Measurements from ENCODE around the gene GAP43.
A peak's percentile ranks its signal among the peaks of the same experiment; 100 is the strongest.

GAP43 gene

DNA sequence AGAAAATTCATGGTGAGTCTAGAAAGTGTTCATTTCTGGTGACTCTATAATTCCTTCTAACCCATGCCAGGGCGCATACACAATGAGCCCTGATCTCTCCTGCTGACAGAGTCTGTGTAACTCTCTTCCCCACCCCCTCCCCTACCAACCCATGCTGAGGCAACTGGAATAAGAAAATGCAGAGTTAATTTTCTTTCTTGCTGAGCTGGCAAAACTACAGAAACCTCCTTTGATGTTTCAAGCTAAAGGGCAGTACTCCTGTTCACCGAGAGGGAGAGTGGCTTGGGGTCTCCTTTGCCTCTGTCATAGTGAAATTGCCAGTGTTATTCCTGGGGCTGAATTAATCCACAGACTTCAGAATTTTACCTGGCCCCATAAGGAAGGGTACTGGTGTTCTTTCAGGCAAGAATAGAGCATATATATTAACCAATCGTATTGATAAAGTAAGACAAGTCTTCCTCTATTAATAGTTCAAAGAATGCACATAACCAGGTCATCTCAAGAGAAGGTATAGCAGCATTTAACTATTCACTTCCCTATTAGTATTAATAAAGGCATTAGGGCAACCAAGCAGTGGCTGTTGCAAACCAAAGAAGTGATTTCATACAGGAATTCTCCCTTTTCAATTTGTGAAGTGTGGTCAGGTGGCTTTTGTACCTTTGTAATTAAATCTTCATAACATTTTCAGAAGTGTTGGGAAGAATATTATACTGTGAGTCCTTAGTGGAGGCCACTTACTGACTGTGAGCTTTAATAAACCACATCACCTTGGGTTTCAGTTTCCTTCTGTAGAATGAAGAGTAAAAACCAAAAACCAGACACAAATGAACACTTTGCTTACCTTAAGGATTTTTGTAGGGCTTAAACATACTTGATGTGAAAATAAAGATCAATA, 4.1 kb downstream of the GAP43 start:
- no peak for DNase-seq (ENCODE audit: low spot score)
- no peak for FAIRE-seq

GRCh38 chr3:115628075-115628412, 4.7 kb downstream of the GAP43 start:
- FAIRE-seq, result no peak

DNA sequence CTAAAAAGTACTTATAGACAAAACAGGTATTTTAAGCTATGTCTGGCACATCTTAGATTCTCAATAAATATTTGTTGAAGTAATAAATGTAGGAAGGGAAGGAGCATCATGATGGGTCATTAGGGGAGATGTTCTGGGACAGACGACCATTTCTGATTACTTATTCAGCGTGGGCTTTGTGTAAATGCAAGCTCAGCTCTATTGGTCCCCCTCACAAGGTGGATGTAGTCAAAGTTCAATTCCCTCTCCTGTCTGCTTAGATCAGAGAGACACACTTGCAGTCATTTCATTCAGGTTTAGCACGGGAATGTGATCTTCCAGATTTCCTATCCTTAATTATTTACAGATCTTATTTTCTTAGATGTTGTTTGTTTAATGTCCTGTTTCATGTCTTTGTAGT, 7.5 kb downstream of the GAP43 start:
- DNase-seq (ENCODE audit: low spot score), result no peak
- FAIRE-seq, result no peak

More at GRCh38 chr3:115628075-115628412, 4.7 kb downstream of the GAP43 start:
- no peak for DNase-seq (ENCODE audit: low spot score)

GRCh38 chr3:115632026-115632425, 8.7 kb downstream of the GAP43 start:
- no peak for FAIRE-seq
- DNase-seq (ENCODE audit: low spot score), result no peak

DNA sequence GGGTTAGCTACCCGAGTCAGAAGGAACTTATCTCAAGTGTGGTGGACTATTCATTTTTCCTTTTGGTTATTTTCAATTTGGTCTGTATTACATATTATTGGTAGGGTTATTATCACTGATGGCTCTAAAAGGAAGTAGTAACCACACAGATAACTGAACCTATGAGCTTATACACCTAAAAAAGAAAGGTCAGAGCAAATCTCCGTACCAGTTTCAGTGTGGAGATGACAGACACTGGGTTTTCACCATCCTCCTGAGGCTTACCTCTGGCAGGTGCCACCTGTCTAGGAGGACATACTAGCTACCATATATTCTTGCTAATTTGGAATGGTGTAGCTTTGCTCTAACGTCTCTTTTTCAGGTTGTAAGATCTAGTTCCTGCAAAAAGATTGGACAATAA, 10.2 kb downstream of the GAP43 start:
- no peak for FAIRE-seq

GRCh38 chr3:115634052-115634451, 10.7 kb downstream of the GAP43 start:
- FAIRE-seq (no peak), DNase-seq (ENCODE audit: low spot score) (no peak)

More for the DNA sequence above, 10.2 kb downstream of the GAP43 start:
- no peak for DNase-seq (ENCODE audit: low spot score)

DNA sequence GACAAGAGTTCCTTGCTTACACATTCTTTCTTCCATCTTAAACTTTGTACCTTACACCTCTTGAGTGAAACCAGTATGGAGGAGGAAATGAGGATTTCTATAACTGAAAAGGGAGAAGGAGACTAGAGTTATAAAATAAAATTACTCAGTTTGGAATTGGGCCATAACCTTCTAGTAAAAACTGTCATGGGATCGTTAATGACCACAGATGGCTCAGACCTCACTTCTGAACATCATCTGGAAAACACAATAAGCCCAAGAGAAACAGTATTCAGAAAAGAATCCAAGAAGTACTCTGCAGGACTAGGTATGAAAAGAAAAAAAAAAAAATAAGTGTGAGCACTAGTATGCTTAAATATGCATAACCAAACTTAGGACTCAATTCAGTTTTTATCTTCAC, 12.1 kb downstream of the GAP43 start:
- FAIRE-seq (no peak), DNase-seq (ENCODE audit: low spot score) (no peak)

DNA sequence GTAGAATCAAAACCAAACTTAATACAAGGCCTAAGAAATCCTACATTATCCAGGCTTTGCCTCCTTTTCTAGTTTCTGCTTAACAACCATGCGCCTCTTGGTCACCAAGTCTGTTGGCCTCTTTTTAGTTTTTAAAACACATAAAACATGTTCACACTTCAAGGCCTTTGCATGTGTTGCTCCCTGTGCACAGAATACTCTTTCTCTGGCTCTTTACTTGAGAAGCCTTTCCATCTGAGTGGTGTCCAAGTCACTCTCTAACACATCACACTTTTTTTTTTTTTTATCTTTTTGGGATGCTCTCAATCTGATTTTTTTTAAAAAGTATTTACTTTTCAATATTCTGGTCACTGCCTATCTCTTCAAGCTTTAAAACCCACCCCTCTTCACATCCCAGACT, 14.9 kb downstream of the GAP43 start:
- DNase-seq (ENCODE audit: low spot score) (no peak), FAIRE-seq (no peak)

DNA sequence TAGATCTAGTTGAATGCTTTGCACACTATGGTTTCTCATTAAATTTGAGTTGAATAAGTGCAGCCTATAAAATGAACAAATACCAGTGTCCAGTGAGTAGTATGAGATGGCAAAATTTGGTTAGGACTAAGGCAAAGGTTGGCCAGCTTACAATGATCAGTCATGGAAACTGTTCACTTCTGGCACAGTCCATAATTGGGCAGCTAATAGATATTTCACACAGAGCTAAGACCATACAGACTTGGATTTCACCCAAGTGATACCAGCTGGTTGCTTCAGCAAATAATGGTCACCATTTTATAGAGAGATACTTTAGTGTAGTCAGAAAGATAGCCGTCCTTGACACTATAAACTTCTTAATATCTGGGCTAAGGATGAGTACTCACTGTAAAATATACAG, 15.7 kb downstream of the GAP43 start:
- no peak for FAIRE-seq
- no peak for DNase-seq (ENCODE audit: low spot score)

- DNase-seq (ENCODE audit: low spot score), result no peak
- no peak for FAIRE-seq
Observed at GRCh38 chr3:115644391-115644790, 21.1 kb downstream of the GAP43 start.

DNA sequence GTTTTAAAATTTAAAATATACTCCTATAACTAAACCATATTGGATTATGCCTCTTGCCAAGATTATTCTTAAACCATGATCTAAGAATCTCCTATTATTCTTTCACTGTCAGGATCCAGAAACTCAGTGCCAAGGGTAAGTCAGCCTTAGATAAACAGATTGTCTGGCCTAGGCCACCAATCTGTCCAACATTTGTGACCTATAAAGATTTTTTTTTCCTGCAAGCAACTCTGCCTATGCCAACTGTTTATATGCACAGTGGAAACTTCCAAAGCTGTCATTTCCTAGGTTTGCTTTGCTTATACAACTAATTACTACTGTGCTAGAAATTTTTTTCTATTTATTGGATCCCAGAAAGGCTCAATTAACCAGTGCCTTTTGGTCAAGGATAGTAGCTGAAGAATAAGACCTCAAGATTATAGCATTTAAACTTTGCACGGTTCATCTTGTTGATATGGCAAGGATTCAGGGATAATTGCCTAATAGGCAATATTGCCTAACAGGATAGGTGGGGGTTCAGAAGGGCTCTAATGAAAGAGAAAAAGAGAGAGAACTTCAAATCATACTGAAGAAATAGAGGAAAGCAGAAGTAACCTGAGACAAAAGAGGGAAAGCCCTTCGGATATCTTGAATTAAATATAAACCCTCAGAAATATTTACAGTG, 22.8 kb downstream of the GAP43 start:
- FAIRE-seq (no peak), DNase-seq (ENCODE audit: low spot score) (no peak)

- peak; percentile 29 for FAIRE-seq
- peak; percentile 48 for DNase-seq (ENCODE audit: low spot score)
Observed at GRCh38 chr3:115648559-115648958, 25.2 kb downstream of the GAP43 start.

DNA sequence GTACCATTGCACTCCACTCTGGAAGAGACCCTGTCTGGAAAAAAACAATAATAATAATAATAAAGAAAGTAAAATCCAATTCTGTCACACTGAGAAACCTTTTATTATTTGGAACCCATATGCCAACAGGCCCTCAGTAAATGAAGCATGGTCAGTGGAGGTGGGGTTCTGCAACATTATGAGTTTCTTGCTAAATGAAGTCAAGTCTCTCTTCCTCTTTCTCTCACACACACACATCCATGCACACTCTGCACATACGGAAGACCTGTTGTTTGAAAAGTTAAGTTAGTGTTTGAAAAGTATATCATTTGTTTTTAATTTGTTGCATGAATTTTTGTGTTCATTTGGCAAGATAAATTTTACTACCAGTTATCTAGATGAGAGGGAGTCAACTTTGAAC, 27.8 kb downstream of the GAP43 start:
- FAIRE-seq, result no peak
- no peak for DNase-seq (ENCODE audit: low spot score)

DNA sequence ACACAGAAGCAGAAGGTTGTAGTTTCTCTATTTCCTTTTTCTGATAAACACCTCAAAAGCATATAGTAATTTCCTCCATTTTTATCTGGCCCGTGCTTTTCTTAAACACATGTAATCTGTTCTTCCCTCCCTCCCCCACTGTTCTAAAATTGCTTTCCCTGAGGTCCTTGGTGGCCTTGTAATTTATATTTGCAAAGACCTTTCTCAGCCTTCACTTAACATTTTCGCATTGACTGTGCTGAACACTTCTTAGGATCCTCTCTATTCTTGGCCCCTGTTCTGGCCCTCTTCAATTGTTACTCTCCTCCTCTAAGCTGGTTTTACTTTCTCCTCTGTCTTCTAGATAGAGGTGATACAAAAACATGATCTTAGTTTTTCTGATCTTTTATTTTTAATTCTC, 28.3 kb downstream of the GAP43 start:
- FAIRE-seq, result no peak

GRCh38 chr3:115652738-115653137, 29.4 kb downstream of the GAP43 start:
- no peak for DNase-seq (ENCODE audit: low spot score)

More for the DNA sequence above, 28.3 kb downstream of the GAP43 start:
- DNase-seq (ENCODE audit: low spot score), result no peak

DNA sequence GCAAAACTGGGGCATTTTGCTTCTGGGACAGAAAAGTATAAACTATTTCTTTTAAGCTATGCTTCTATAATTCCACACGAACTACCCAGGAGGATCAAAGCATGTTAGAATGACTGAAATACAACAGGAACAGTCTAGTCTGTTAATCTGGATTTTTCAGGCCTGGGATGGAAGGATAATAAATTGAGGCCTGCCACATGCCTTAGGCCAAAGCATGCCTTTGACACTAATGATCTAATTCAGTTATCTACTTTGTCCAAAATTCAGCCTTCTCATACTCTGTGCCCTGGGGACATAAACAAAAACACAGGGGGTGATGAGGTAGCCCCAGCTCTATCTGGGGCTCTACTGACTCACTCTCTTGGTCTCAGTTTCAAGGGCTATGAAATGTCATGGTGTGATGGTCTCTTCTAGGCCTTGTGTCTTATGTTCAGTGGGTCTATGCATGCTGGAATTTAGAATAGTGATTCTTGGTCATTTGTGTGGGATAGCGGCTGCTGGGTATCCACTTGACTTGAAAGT, 32.5 kb downstream of the GAP43 start:
- DNase-seq (ENCODE audit: low spot score) (no peak), FAIRE-seq (no peak)

More at GRCh38 chr3:115652738-115653137, 29.4 kb downstream of the GAP43 start:
- FAIRE-seq, result no peak

DNA sequence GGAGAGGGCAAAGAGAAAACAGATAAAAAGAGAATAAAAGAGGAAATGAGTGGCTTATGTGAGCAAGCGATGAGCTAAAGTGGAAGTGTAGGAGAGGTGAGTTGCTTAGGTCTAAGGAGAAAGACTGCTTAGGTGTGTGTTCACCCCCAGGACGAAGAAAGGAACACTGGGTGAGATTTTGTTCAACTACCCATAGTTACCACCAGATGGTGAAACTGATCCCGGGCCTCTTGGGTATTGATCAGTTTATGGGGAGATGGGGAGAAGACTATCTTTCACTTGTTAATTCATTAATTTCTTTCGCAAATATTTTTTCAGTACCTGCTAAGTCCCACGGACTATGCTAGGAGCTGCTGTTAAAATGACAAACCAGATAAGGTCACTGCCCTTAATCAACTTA, 33.9 kb downstream of the GAP43 start:
- FAIRE-seq, result no peak
- no peak for DNase-seq (ENCODE audit: low spot score)

- no peak for FAIRE-seq
- no peak for DNase-seq (ENCODE audit: low spot score)
Observed at GRCh38 chr3:115658032-115658336, 34.7 kb downstream of the GAP43 start.

DNA sequence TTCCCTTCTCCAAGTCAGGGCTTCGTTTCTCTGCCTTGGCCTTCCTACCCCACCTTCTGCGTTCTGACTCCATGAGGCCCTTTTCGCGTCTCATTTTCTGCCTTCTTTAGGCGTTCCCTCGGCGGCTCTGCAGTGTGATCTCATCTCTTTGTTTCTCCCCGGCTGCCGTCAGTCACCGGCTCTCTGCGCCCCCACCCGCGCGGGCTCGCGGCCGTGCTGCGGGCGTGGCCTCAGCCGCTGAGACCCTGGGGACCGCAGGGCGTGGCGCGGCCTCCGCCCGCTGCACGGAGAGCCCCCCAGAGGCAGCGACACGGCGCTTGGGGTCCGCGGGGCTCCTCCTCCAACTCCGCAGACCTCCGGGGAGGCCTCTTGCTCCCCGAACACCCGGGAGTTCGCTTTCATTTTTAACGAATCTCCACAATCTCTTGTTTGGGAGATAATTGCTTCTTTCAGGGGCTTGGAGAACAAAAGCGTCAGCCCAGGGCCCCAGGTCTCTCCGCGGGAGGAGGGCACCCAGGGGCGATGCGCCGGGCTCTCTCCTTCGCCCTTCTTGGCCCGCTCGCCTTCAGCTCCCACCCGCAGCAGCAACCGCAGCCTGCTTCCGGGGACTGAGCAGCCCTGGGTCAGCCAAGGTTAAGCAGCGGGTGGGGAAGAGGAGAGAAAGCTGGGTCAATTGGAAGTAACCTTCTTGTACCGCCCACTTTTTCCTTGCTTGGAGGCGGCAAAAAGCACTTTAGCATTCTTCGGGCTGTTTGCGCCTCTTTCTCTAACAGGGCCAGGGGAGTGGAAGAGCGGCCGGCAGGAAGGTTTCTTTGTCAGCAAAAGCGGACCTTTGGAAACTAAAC, 35.2 kb downstream of the GAP43 start:
- peak; percentile 66 for DNase-seq (ENCODE audit: low spot score)
- no peak for FAIRE-seq

DNA sequence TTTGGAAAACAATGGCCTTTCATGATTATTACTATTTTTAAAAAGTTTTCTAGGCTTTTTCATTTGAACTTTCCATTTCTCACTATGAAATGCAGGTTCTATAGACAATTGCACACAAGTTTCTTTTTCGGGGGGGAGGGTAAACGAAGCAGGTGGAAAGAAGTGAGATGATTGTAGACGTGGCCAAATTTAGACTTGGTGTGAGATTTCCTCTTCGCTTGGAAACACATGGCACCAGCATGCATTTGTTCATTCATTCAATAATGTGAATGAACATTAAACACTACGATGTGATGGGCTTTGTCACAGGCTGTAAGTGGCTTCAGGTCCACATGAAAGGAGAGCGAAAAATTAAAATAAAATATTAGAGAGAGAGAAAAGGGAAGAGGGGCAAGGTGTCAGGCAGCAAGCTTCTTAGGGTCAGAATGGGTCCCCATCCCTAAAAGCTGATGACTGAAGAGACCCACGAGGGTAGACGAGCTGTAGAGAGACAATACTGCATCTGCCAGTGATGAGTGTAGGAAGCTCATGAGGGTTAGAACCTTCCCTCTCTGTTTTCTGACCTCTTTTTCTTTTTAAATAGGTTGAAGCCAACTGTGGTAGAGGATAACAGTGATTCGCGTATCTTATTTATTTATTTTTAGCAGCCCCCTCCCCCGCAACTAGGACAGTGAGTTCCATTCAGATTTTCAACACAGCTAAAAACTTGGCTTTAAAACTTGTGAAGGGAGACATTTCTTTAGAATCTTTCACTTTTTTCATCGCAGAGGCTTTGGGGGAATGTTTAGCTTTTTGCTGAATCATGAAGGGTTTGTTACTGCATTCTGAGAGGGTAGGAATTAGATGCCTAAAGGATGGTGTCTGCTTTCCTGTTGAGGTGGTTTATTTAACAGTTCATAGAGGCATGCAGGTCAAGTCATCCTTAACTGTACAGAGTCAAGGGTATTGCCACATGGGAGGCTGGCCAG, 36.2 kb downstream of the GAP43 start:
- no peak for DNase-seq (ENCODE audit: low spot score)
- FAIRE-seq, result no peak
